ENCODE results near the gene C1orf226.
"Not testable (repeated sequence)": the region's sequence is repeated elsewhere in the genome, so short reads cannot be mapped to it uniquely, and the experiment has no call there.

DNA sequence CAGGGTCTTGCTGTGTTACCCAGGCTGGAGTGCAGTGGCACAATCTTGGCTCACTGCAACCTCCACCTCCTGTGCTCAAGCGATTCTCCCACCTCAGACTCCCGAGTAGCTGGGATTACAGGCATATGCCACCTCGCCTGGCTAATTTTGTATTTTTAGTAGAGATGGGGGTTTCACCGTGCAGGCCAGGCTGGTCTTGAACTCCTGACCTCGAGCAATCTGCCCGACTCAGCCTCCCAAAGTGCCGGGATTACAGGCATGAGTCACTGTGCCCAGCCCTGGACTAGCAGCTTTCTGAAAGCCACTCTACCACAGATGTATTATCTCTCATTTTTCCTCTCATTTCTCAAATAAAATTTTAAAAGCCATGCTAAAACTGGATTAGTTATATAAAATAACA, 37.1 kb downstream of the C1orf226 start:
- TF ChIP-seq RFX5 (IDR thresholded peaks at IDR 0.05; ENCODE audit: low read depth, low read length); SMAD3 (CRISPR knock-in tag; conservative IDR thresholded peaks at IDR 0.05); MEF2A (IDR thresholded peaks at IDR 0.05; ENCODE audit: control insufficient read depth, low read depth, low read length); CHCHD3 (CRISPR knock-in tag; IDR thresholded peaks at IDR 0.05); PHF8 (IDR thresholded peaks at IDR 0.05; ENCODE audit: borderline replicate concordance, low read length); NFYB (IDR thresholded peaks at IDR 0.05; ENCODE audit: extremely low read depth, insufficient read length); ZKSCAN1 (IDR thresholded peaks at IDR 0.05; ENCODE audit: low read depth, low read length); SIN3A (IDR thresholded peaks at IDR 0.05; ENCODE audit: borderline replicate concordance in 2 of 2, control insufficient read depth in 1 of 2, low read depth in 2 of 2, low read length in 2 of 2); MXI1 (IDR thresholded peaks at IDR 0.05; ENCODE audit: low read depth, low read length); EZH2 (IDR thresholded peaks at IDR 0.05; ENCODE audit: borderline replicate concordance, low read depth, low read length): not testable (repeated sequence)
- TF ChIP-seq HDAC2 (IDR thresholded peaks at IDR 0.05) (peak; percentile 29; the same call in 1 of the 2 replicates), JUND (IDR thresholded peaks at IDR 0.05; ENCODE audit: borderline replicate concordance, low read depth, low read length) (peak; percentile 86), JUND (tag; IDR thresholded peaks at IDR 0.05; ENCODE audit: borderline replicate concordance, low read depth, low read length) (peak; percentile 84; the same call in 2 of the 3 replicates)
- TF ChIP-seq, protein P1, sequence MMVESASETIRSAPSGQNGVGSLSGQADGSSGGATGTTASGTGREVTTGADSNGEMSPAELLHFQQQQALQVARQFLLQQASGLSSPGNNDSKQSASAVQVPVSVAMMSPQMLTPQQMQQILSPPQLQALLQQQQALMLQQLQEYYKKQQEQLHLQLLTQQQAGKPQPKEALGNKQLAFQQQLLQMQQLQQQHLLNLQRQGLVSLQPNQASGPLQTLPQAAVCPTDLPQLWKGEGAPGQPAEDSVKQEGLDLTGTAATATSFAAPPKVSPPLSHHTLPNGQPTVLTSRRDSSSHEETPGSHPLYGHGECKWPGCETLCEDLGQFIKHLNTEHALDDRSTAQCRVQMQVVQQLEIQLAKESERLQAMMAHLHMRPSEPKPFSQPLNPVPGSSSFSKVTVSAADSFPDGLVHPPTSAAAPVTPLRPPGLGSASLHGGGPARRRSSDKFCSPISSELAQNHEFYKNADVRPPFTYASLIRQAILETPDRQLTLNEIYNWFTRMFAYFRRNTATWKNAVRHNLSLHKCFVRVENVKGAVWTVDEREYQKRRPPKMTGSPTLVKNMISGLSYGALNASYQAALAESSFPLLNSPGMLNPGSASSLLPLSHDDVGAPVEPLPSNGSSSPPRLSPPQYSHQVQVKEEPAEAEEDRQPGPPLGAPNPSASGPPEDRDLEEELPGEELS (CRISPR knock-in tag; IDR thresholded peaks at IDR 0.05; ENCODE audit: borderline replicate concordance), result not testable (repeated sequence)
- TF ChIP-seq, protein P2, sequence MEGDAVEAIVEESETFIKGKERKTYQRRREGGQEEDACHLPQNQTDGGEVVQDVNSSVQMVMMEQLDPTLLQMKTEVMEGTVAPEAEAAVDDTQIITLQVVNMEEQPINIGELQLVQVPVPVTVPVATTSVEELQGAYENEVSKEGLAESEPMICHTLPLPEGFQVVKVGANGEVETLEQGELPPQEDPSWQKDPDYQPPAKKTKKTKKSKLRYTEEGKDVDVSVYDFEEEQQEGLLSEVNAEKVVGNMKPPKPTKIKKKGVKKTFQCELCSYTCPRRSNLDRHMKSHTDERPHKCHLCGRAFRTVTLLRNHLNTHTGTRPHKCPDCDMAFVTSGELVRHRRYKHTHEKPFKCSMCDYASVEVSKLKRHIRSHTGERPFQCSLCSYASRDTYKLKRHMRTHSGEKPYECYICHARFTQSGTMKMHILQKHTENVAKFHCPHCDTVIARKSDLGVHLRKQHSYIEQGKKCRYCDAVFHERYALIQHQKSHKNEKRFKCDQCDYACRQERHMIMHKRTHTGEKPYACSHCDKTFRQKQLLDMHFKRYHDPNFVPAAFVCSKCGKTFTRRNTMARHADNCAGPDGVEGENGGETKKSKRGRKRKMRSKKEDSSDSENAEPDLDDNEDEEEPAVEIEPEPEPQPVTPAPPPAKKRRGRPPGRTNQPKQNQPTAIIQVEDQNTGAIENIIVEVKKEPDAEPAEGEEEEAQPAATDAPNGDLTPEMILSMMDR (IDR thresholded peaks at IDR 0.05 in 2 of 3, conservative IDR thresholded peaks at IDR 0.05 in 1 of 3; ENCODE audit: insufficient read depth in 2 of 3, low read depth in 1 of 3, low read length in 3 of 3), result not testable (repeated sequence)
